Gastroesophageal sphincter (tissue), 4 donors: ENCODE results near the gene CCL17. TPM values are rescaled to one million over a fixed set of nuclear protein-coding genes. Genes with fewer than 3 reads are reported as not detected.

Experiments used
- ATAC-seq: fragments of 150-250 bp; one replicate; pipeline ENCODE4 v1.9.1; 2016; ENCODE audit warnings: mild to moderate bottlenecking, moderate library complexity
- H3K27ac ChIP-seq, 4 donors: fragments of 200-600 bp; sonication (generic) in 3 of 4; 1 replicate in 3 of 4; 2 replicates in 1 of 4; pipeline ENCODE4 v1.5.1; 2016 to 2019
- H3K27me3 ChIP-seq: fragments of 200-600 bp; sonication (generic); one replicate; pipeline ENCODE4 v1.5.1; 2019
- H3K36me3 ChIP-seq, 2 donors: fragments of 200-600 bp; sonication (generic); one replicate each; pipeline ENCODE4 v1.5.1; 2019; ENCODE audit warnings: control low read depth in 1 of 2
- H3K4me1 ChIP-seq, 3 donors: fragments of 200-600 bp; sonication (generic); 1 replicate in 2 of 3; 2 replicates in 1 of 3; pipeline ENCODE4 v1.5.1; 2016 to 2019; ENCODE audit warnings: control low read depth in 2 of 3
- H3K4me3 ChIP-seq, 2 donors: fragments of 200-600 bp; sonication (generic); one replicate each; pipeline ENCODE4 v1.5.1; 2019; ENCODE audit warnings: mild to moderate bottlenecking in 1 of 2, moderate library complexity in 1 of 2
- H3K9me3 ChIP-seq, 3 donors: fragments of 200-600 bp; sonication (generic); one replicate each; pipeline ENCODE4 v1.5.1; 2017 to 2019; ENCODE audit warnings: control low read depth in 2 of 3
- CTCF ChIP-seq, 4 experiments: fragments of 200-600 bp in 2 of 4; fragments of 450-650 bp in 2 of 4; sonication (generic) in 1 of 4; IDR thresholded peaks; one replicate each; pipeline ENCODE4 v1.5.1; 2017 to 2019; ENCODE audit warnings: antibody characterized with exemption in 4 of 4, mild to moderate bottlenecking in 2 of 4, moderate library complexity in 2 of 4
- EP300 ChIP-seq: sonication (generic); formaldehyde crosslinking; IDR thresholded peaks from one replicate; pipeline ENCODE4 v1.6.1; 2017; ENCODE audit warnings: antibody characterized with exemption, mild to moderate bottlenecking
- POLR2A ChIP-seq, 2 donors: fragments of 450-650 bp; IDR thresholded peaks; one replicate each; pipeline ENCODE4 v1.6.1; 2017; ENCODE audit warnings: antibody characterized with exemption in 2 of 2, mild to moderate bottlenecking in 2 of 2, moderate library complexity in 1 of 2
- POLR2AphosphoS5 ChIP-seq: sonication (generic); formaldehyde crosslinking; IDR thresholded peaks from one replicate; pipeline ENCODE4 v1.6.1; 2017; ENCODE audit warnings: antibody characterized with exemption
- WGBS, 2 donors: methylation state at CpG; one replicate each; pipeline ENCODE4 v1.1.5; 2018; ENCODE audit warnings: low coverage in 1 of 2; 5-methylcytosine and 5-hydroxymethylcytosine counted together
- total RNA-seq, 4 donors: library from RNA; depleted of rRNA; stranded (reverse); fragments of >200 nt; gene quantifications; one replicate each; pipeline ENCODE4 v1.1.0, GENCODE V29; 2016

The CCL17 gene
- total RNA-seq, 4 donors from 2014 or later = not detected

GRCh38 chr16:57426356-57426755 lies 21.8 kb downstream of the CCL17 start:
- peaks cover 0 to 23% (median 10%) of the 10 kb centered on the region in 3 donors for H3K4me1 ChIP-seq
- no peaks in the 10 kb centered on the region for H3K9me3 ChIP-seq
- H3K27ac ChIP-seq = no peak overlapping the region
- peaks cover 3 to 52% of the 10 kb centered on the region in 2 donors for H3K36me3 ChIP-seq
- no peaks in the 10 kb centered on the region for H3K27me3 ChIP-seq
- TF ChIP-seq POLR2A (IDR thresholded peaks at IDR 0.05) = no peak
- no peak for TF ChIP-seq CTCF (IDR thresholded peaks at IDR 0.05)
- TF ChIP-seq POLR2AphosphoS5 = no peak
- TF ChIP-seq EP300 = no peak
- ATAC-seq = no peak
- 83% methylated on average over 1 of the region's 7 CpGs; no CpG with 5 or more reads in 1 of the 2 donors for WGBS, 2 donors
- no peak overlapping the region for H3K4me3 ChIP-seq

DNA sequence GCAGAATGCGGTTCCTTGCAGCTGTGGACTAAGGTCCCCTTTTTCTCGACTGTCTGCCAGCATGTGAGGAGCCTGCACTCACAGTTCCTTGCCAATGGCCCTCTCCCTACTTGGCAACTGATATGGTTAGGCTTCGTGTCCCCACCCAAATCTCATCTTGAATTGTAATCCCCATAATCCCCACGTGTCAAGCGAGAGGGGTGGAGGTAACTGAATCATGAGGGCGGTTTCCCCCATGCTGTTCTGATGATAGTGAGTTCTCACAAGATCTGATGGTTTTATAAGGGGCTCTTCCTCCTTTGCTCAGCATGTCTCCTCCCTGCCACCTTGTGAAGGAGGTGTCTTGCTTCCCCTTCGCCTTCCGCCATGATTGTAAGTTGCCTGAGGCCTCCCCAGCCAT lies 22.7 kb downstream of the CCL17 start:
- 68 to 82% methylated on average over 7 to 8 of the region's 8 CpGs for WGBS, 2 donors
- TF ChIP-seq POLR2AphosphoS5 (no peak), POLR2A (IDR thresholded peaks at IDR 0.05) (no peak), CTCF (IDR thresholded peaks at IDR 0.05) (no peak)
- H3K27ac ChIP-seq = no peak overlapping the region
- peaks cover 3 to 61% of the 10 kb centered on the region in 2 donors for H3K36me3 ChIP-seq
- H3K27me3 ChIP-seq = no peaks in the 10 kb centered on the region
- no peaks in the 10 kb centered on the region for H3K9me3 ChIP-seq
- ATAC-seq = no peak
- no peak overlapping the region for H3K4me3 ChIP-seq
- H3K4me1 ChIP-seq = peaks cover 0 to 16% (median 7%) of the 10 kb centered on the region in 3 donors

- Histone ChIP-seq H3K36me3 (peaks cover 3 to 66% of the 10 kb centered on the region in 2 donors), H3K27ac (no peak overlapping the region), H3K9me3 (no peaks in the 10 kb centered on the region), H3K4me3 (no peak overlapping the region), H3K27me3 (no peaks in the 10 kb centered on the region), H3K4me1 (peaks cover 0 to 11% (median 3%) of the 10 kb centered on the region in 3 donors)
- no peak for TF ChIP-seq CTCF (IDR thresholded peaks at IDR 0.05)
- no peak for TF ChIP-seq POLR2A (IDR thresholded peaks at IDR 0.05)
- no peak for TF ChIP-seq EP300
- TF ChIP-seq POLR2AphosphoS5 = no peak
- ATAC-seq = no peak
Measured at GRCh38 chr16:57427824-57428223, 23.3 kb downstream of the CCL17 start.

DNA sequence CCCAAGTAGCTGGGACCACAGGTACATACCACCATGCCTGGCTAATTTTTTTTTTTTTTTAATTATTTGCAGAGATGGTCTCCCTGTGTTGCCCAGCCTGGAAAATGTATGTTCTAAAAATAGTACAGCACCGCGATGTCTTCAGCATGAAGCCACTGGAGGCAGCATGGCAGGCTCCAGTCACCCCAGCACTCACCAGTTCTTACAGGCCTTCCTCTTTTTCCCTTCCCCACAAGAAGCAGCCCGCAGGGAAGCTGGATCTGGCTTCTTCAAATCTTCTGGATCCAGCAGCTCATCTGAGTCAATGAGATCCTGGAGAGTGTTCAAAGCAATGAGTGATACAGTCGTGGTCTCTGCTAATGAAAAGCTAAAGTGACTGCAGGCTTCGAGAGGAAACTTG lies 26.4 kb downstream of the CCL17 start:
- TF ChIP-seq POLR2A (IDR thresholded peaks at IDR 0.05) = no peak
- no peaks in the 10 kb centered on the region for H3K27me3 ChIP-seq
- no peak overlapping the region for H3K27ac ChIP-seq
- H3K36me3 ChIP-seq = peaks cover 8 to 98% of the 10 kb centered on the region in 2 donors
- no peak overlapping the region for H3K4me3 ChIP-seq
- 63 to 89% methylated on average over 3 to 5 of the region's 5 CpGs for WGBS, 2 donors
- no peaks in the 10 kb centered on the region for H3K9me3 ChIP-seq
- no peak for ATAC-seq
- no peaks in the 10 kb centered on the region for H3K4me1 ChIP-seq

- H3K9me3 ChIP-seq = no peaks in the 10 kb centered on the region
- WGBS, 2 donors = 92 to 100% methylated on average over 2 of the region's 2 CpGs
Measured at GRCh38 chr16:57432505-57432904, 27.9 kb downstream of the CCL17 start.

DNA sequence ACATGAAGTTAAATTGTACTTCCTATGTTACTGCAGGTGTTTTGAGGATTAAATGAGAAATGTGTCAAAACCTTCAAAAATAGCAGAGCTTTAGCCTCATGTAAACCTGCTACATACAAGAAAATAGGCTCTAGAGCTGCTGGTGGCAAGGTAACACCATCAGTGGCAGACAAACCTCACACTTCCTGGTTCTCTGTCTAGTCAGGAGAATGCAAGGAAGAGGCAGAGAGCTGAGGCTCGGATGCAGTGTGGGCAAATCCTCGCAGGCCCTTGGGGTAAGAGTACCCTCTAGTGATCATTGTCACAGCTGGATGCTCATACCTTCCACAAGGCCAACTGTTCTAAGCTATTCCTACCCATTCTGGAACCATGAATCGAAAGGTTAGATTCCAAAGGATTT lies 28.4 kb downstream of the CCL17 start:
- TF ChIP-seq EP300 = no peak
- TF ChIP-seq POLR2AphosphoS5 = no peak
- TF ChIP-seq CTCF (IDR thresholded peaks at IDR 0.05) = no peak
- TF ChIP-seq POLR2A (IDR thresholded peaks at IDR 0.05) = no peak
- no peak for ATAC-seq
- Histone ChIP-seq H3K27me3 (no peaks in the 10 kb centered on the region), H3K9me3 (no peaks in the 10 kb centered on the region), H3K27ac (no peak overlapping the region), H3K4me1 (no peaks in the 10 kb centered on the region), H3K4me3 (no peak overlapping the region), H3K36me3 (peaks cover 8 to 100% of the 10 kb centered on the region in 2 donors)
- 80 to 82% methylated on average over 3 of the region's 3 CpGs for WGBS, 2 donors

More at GRCh38 chr16:57432505-57432904, 27.9 kb downstream of the CCL17 start:
- H3K4me1 ChIP-seq = no peaks in the 10 kb centered on the region
- H3K27me3 ChIP-seq = no peaks in the 10 kb centered on the region
- H3K4me3 ChIP-seq = no peak overlapping the region
- no peak for ATAC-seq
- TF ChIP-seq EP300 (no peak), POLR2AphosphoS5 (no peak), POLR2A (IDR thresholded peaks at IDR 0.05) (no peak)
- no peak overlapping the region for H3K27ac ChIP-seq
- peaks cover 8 to 100% of the 10 kb centered on the region in 2 donors for H3K36me3 ChIP-seq
